Osteocyte (in vitro differentiated cells): ENCODE results near the gene DNMBP. TPM values are rescaled to one million over a fixed set of nuclear protein-coding genes. Genes with fewer than 3 reads are reported as not detected.

Experiments
- DNase-seq: peaks from one replicate; pipeline ENCODE4 v3.0.0; 2021; ENCODE audit warnings: mixed read lengths; ENCODE audit not compliant: unreplicated experiment; ENCODE audit errors: extremely low spot score
- H3K27ac Mint-ChIP-seq: one replicate; pipeline ENCODE4 v1.8.0; 2021; ENCODE audit warnings: mild to moderate bottlenecking, mixed read lengths; ENCODE audit not compliant: unreplicated experiment
- H3K27me3 Mint-ChIP-seq: one replicate; pipeline ENCODE4 v1.8.0; 2021; ENCODE audit warnings: mixed read lengths; ENCODE audit not compliant: unreplicated experiment
- H3K36me3 Mint-ChIP-seq: one replicate; pipeline ENCODE4 v1.8.0; 2021; ENCODE audit warnings: mixed read lengths; ENCODE audit not compliant: unreplicated experiment
- H3K4me1 Mint-ChIP-seq: one replicate; pipeline ENCODE4 v1.8.0; 2021; ENCODE audit warnings: mixed read lengths; ENCODE audit not compliant: unreplicated experiment
- H3K4me3 Mint-ChIP-seq: one replicate; pipeline ENCODE4 v1.8.0; 2021; ENCODE audit warnings: mild to moderate bottlenecking, moderate library complexity, mixed read lengths; ENCODE audit not compliant: unreplicated experiment
- H3K9me3 Mint-ChIP-seq: one replicate; pipeline ENCODE4 v1.8.0; 2021; ENCODE audit warnings: mixed read lengths; ENCODE audit not compliant: unreplicated experiment
- total RNA-seq: library from RNA; stranded (reverse); gene quantifications from 2 replicates; pipeline ENCODE4 v1.2.1, GENCODE V29; 2021
- TF ChIP-seq, protein P1 (sequence below): fragments of 200-600 bp; sonication (generic); IDR thresholded peaks from 2 replicates; pipeline ENCODE4 v1.5.0; 2021; ENCODE audit warnings: antibody characterized with exemption, mild to moderate bottlenecking, moderate library complexity

DNMBP gene
- total RNA-seq, 1 donor from 2014 or later = 16.2 TPM

DNA sequence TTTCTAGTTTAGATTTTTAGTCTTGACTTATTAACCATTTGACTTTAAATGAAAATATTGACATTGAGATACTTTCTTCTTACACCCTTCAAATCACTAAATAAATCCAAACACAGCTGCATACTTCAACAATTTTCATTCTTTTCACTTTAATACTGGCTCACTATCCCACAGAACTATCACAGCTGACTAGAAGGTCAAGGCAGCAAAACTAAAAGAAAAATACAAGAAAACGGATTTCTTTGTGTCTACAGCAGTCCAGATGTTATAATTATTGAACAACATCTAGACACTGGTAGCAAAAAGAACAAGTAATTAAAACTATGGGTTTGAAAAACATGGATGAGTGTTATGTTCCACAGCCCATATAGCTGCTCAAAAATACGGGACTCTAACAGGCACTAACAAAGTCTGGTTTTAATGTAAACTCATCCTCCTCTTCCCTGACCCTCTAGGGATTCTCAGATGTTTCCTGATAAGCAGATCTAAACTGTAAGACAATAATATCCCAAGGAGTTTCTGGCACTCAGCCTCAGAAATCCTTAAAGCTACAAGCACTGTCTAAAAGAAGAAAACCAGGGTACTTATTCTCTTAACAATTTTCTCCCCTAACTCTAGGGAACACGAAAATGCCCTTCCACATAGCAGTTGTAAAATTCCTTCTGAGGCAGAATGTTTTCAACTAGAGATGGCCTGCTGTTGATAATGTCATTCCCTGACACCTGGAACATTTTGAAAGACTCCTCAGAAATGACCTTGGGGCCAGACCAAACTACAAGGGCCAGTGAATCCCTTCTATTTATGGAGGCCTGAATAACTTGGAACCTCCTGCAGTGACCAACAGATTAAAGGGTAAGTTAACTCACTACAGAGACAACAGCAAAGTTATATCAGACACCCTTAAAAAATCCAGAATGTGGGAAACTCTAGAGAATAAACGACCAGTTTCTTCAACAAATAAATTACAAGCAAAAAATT lies 12.8 kb downstream of the DNMBP start:
- Mint-ChIP-seq H3K9me3 (no peaks in the 10 kb centered on the region), H3K4me1 (peaks cover 73% of the 10 kb centered on the region), H3K27ac (peak overlapping the region; percentile 88), H3K27me3 (no peaks in the 10 kb centered on the region), H3K4me3 (peak overlapping the region; percentile 51), H3K36me3 (peaks cover 8% of the 10 kb centered on the region)
- DNase-seq = no peak
- TF ChIP-seq, protein P1, sequence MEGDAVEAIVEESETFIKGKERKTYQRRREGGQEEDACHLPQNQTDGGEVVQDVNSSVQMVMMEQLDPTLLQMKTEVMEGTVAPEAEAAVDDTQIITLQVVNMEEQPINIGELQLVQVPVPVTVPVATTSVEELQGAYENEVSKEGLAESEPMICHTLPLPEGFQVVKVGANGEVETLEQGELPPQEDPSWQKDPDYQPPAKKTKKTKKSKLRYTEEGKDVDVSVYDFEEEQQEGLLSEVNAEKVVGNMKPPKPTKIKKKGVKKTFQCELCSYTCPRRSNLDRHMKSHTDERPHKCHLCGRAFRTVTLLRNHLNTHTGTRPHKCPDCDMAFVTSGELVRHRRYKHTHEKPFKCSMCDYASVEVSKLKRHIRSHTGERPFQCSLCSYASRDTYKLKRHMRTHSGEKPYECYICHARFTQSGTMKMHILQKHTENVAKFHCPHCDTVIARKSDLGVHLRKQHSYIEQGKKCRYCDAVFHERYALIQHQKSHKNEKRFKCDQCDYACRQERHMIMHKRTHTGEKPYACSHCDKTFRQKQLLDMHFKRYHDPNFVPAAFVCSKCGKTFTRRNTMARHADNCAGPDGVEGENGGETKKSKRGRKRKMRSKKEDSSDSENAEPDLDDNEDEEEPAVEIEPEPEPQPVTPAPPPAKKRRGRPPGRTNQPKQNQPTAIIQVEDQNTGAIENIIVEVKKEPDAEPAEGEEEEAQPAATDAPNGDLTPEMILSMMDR = no peak

DNA sequence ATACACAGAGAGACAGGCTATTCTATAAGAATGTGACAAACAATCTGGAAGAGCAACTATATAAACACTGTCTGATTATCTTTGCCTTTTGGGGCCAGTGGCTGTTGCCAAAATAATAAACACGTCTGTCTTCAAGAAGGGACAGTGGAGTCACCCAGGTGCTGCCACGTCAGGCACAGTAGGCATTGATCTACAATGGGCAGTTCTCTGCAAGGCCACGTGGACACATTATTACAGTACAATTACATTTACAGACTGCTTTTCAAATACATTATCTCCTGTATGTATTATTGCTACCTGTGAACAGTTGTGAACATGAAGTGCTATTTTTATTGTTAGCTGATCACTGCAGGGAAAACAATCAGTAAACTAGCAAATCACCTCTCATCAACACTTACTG lies 14.0 kb downstream of the DNMBP start:
- no peak overlapping the region for H3K4me3 Mint-ChIP-seq
- H3K4me1 Mint-ChIP-seq = peaks cover 68% of the 10 kb centered on the region
- TF ChIP-seq, protein P1 = no peak
- peaks cover 8% of the 10 kb centered on the region for H3K36me3 Mint-ChIP-seq
- H3K27me3 Mint-ChIP-seq = no peaks in the 10 kb centered on the region
- DNase-seq = no peak
- H3K27ac Mint-ChIP-seq = peak overlapping the region; percentile 85
- H3K9me3 Mint-ChIP-seq = no peaks in the 10 kb centered on the region

DNA sequence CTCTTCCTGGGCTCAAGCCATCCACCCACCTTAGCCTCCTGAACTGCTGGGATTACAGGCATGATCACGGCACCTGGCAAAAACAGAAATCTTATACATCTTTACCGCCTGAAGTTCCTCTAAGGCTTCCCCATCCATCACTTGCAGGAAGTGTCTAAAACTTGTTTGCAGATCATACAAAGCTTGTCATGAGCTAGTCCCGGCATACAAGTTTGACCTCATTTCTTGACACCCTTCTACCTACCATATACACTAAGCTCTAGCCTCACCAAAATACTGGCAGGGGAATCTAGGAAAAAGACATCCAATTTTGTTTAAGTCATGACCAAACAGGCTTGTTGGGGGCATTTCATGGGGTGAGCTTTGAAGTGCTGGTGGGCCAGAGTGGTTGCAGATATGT lies 14.5 kb downstream of the DNMBP start:
- TF ChIP-seq, protein P1 = no peak
- Mint-ChIP-seq H3K36me3 (peaks cover 6% of the 10 kb centered on the region), H3K9me3 (no peaks in the 10 kb centered on the region), H3K4me3 (no peak overlapping the region), H3K27ac (peak overlapping the region; percentile 85), H3K27me3 (no peaks in the 10 kb centered on the region), H3K4me1 (peaks cover 63% of the 10 kb centered on the region)
- DNase-seq = no peak

DNA sequence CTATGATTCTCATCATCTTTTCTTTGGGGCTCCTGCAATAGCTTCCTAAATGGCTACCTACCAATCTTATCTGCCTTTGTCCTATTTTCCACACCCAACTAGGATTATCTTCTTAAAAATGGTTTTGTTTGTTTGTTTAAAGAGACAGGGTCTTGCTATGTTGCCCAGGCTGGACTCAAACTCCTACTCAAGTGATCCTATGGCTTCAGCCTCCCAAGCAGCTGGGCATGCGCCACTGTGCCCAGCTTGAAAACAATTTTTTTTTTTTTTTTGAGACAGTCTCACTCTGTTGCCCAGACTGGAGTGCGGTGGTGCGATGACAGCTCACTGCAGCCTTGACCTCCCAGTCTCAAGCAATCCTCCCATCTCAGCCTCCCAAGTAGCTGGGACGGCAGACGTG lies 14.9 kb downstream of the DNMBP start:
- H3K4me3 Mint-ChIP-seq = no peak overlapping the region
- H3K27me3 Mint-ChIP-seq = no peaks in the 10 kb centered on the region
- H3K4me1 Mint-ChIP-seq = peaks cover 58% of the 10 kb centered on the region
- DNase-seq = no peak
- peaks cover 6% of the 10 kb centered on the region for H3K36me3 Mint-ChIP-seq
- TF ChIP-seq, protein P1 = no peak
- H3K9me3 Mint-ChIP-seq = no peaks in the 10 kb centered on the region
- H3K27ac Mint-ChIP-seq = peak overlapping the region; percentile 85
